BE2C (cell line): ENCODE measurements around the gene ERFE.
A peak's percentile ranks its signal among the peaks of the same experiment; 100 is the strongest.

ENCODE experiments used
- DNase-seq: peaks from one replicate; pipeline ENCODE4 v3.0.0-alpha.2; 2020
- H3K27me3 ChIP-seq: fragments of 250-450 bp; sonication (Bioruptor Pico); 2 replicates; pipeline ENCODE4 v1.5.1; 2020; ENCODE audit warnings: mild to moderate bottlenecking
- H3K36me3 ChIP-seq: fragments of 250-450 bp; sonication (Bioruptor Pico); 2 replicates; pipeline ENCODE4 v1.5.1; 2020; ENCODE audit warnings: mild to moderate bottlenecking
- H3K4me1 ChIP-seq: fragments of 250-450 bp; sonication (Bioruptor Pico); 2 replicates; pipeline ENCODE4 v1.5.1; 2020
- H3K4me3 ChIP-seq: 2 replicates; pipeline ENCODE4 v1.5.1; 2011; ENCODE audit warnings: low read depth, low read length
- H3K9me3 ChIP-seq: fragments of 250-450 bp; sonication (Bioruptor Pico); 2 replicates; pipeline ENCODE4 v1.5.1; 2020
- CTCF ChIP-seq: IDR thresholded peaks from 2 replicates; pipeline ENCODE4 v1.5.1; 2012; ENCODE audit warnings: mild to moderate bottlenecking, low read depth, low read length

The ERFE gene

GRCh38 chr2:238117199-238118154 lies 41.3 kb upstream of the ERFE start:
- H3K36me3 ChIP-seq: no peaks in the 10 kb centered on the region
- H3K4me3 ChIP-seq: no peak overlapping the region
- no peaks in the 10 kb centered on the region for H3K9me3 ChIP-seq
- no peak for TF ChIP-seq CTCF
- no peaks in the 10 kb centered on the region for H3K27me3 ChIP-seq
- no peak for DNase-seq
- H3K4me1 ChIP-seq: no peaks in the 10 kb centered on the region

GRCh38 chr2:238119756-238120462 lies 38.9 kb upstream of the ERFE start:
- no peak overlapping the region for H3K4me3 ChIP-seq
- H3K27me3 ChIP-seq: no peaks in the 10 kb centered on the region
- peak; percentile 7 for DNase-seq
- no peaks in the 10 kb centered on the region for H3K36me3 ChIP-seq
- no peaks in the 10 kb centered on the region for H3K4me1 ChIP-seq
- no peaks in the 10 kb centered on the region for H3K9me3 ChIP-seq
- no peak for TF ChIP-seq CTCF

- Histone ChIP-seq H3K27me3 (no peaks in the 10 kb centered on the region), H3K9me3 (no peaks in the 10 kb centered on the region), H3K4me1 (no peaks in the 10 kb centered on the region), H3K4me3 (no peak overlapping the region), H3K36me3 (no peaks in the 10 kb centered on the region)
- peak; percentile 58 for TF ChIP-seq CTCF
- peak; percentile 73 for DNase-seq
These were observed 38.1 kb upstream of the ERFE start for GRCh38 chr2:238120463-238121298.

GRCh38 chr2:238121511-238122286 lies 37.1 kb upstream of the ERFE start:
- Histone ChIP-seq H3K4me1 (no peaks in the 10 kb centered on the region), H3K27me3 (no peaks in the 10 kb centered on the region), H3K9me3 (no peaks in the 10 kb centered on the region), H3K4me3 (no peak overlapping the region), H3K36me3 (no peaks in the 10 kb centered on the region)
- DNase-seq: no peak
- no peak for TF ChIP-seq CTCF

GRCh38 chr2:238122287-238123217 lies 36.2 kb upstream of the ERFE start:
- Histone ChIP-seq H3K27me3 (no peaks in the 10 kb centered on the region), H3K4me1 (no peaks in the 10 kb centered on the region), H3K4me3 (no peak overlapping the region), H3K36me3 (no peaks in the 10 kb centered on the region), H3K9me3 (no peaks in the 10 kb centered on the region)
- no peak for TF ChIP-seq CTCF
- DNase-seq: peak; percentile 11
